ENCODE data around the gene ANKRD33B.
"Not testable (repeated sequence)": the region's sequence is repeated elsewhere in the genome, so short reads cannot be mapped to it uniquely, and the experiment has no call there.

ANKRD33B gene

GRCh38 chr5:10619649-10620048 is 55.8 kb downstream of the ANKRD33B start:
- DNase-seq (ENCODE audit: low read depth): no peak

- no peak for DNase-seq (ENCODE audit: low read depth)
Measured at GRCh38 chr5:10620346-10620745, 56.5 kb downstream of the ANKRD33B start.

GRCh38 chr5:10621832-10622231 is 58.0 kb downstream of the ANKRD33B start:
- no peak for DNase-seq (ENCODE audit: low read depth)

GRCh38 chr5:10622810-10623209 is 58.9 kb downstream of the ANKRD33B start:
- no peak for DNase-seq (ENCODE audit: low read depth)

GRCh38 chr5:10623305-10623910 is 59.5 kb downstream of the ANKRD33B start:
- no peak for DNase-seq (ENCODE audit: low read depth)

GRCh38 chr5:10624206-10624605 is 60.3 kb downstream of the ANKRD33B start:
- no peak for DNase-seq (ENCODE audit: low read depth)

- DNase-seq (ENCODE audit: low read depth): no peak
Measured at GRCh38 chr5:10624679-10625078, 60.8 kb downstream of the ANKRD33B start.

GRCh38 chr5:10625700-10626472 is 62.0 kb downstream of the ANKRD33B start:
- DNase-seq (ENCODE audit: low read depth): no peak

GRCh38 chr5:10626473-10627013 is 62.7 kb downstream of the ANKRD33B start:
- DNase-seq (ENCODE audit: low read depth): no peak

- no peak for DNase-seq (ENCODE audit: low read depth)
Measured at GRCh38 chr5:10627160-10627701, 63.4 kb downstream of the ANKRD33B start.

GRCh38 chr5:10628601-10629000 is 64.7 kb downstream of the ANKRD33B start:
- DNase-seq (ENCODE audit: low read depth): no peak

- DNase-seq (ENCODE audit: low read depth): no peak
Measured at GRCh38 chr5:10629682-10630081, 65.8 kb downstream of the ANKRD33B start.

- no peak for DNase-seq (ENCODE audit: low read depth)
Measured at GRCh38 chr5:10630126-10630525, 66.3 kb downstream of the ANKRD33B start.

- not testable (repeated sequence) for DNase-seq (ENCODE audit: low read depth)
Measured at GRCh38 chr5:10630744-10631143, 66.9 kb downstream of the ANKRD33B start.

GRCh38 chr5:10631316-10631996 is 67.6 kb downstream of the ANKRD33B start:
- DNase-seq (ENCODE audit: low read depth): no peak

GRCh38 chr5:10632110-10632761 is 68.4 kb downstream of the ANKRD33B start:
- DNase-seq (ENCODE audit: low read depth): no peak

- DNase-seq (ENCODE audit: low read depth): no peak
Measured at GRCh38 chr5:10633271-10634049, 69.6 kb downstream of the ANKRD33B start.

GRCh38 chr5:10634050-10634449 is 70.2 kb downstream of the ANKRD33B start:
- no peak for DNase-seq (ENCODE audit: low read depth)

- DNase-seq (ENCODE audit: low read depth): no peak
Measured at GRCh38 chr5:10634562-10634961, 70.7 kb downstream of the ANKRD33B start.

- peak; percentile 37 for DNase-seq (ENCODE audit: low read depth)
Measured at GRCh38 chr5:10635257-10635866, 71.5 kb downstream of the ANKRD33B start.

GRCh38 chr5:10635867-10636350 is 72.0 kb downstream of the ANKRD33B start:
- no peak for DNase-seq (ENCODE audit: low read depth)

All from stimulated activated CD8-positive, alpha-beta memory T cell treated with anti-CD3 and anti-CD28 coated beads, Interleukin-15, amount 100 ng/mL, for 1 hour (primary cell).